Keratinocyte (primary cell): ENCODE results near the gene ETFRF1. TPM values are rescaled to one million over a fixed set of nuclear protein-coding genes. Genes with fewer than 3 reads are reported as not detected.

ENCODE experiments used
- DNase-seq: peaks from one replicate; pipeline ENCODE4 v3.0.0-alpha.2; 2011; ENCODE audit warnings: low read depth, missing footprints, low spot score
- FAIRE-seq: peaks from 2 replicates; lab custom pipeline; 2011; peaks lifted over from hg19 to GRCh38; lab: Jason Lieb, UNC
- H2AFZ ChIP-seq: 2 replicates; pipeline ENCODE4 v1.6.0; 2012; ENCODE audit warnings: low read length, control low read depth, inconsistent platforms; ENCODE audit not compliant: control insufficient read depth
- H3K27ac ChIP-seq: 2 replicates; pipeline ENCODE4 v1.5.1; 2011; ENCODE audit warnings: low read length; ENCODE audit not compliant: control insufficient read depth, insufficient read depth
- H3K27me3 ChIP-seq: 3 replicates; pipeline ENCODE4 v1.6.0; 2011; ENCODE audit warnings: low read length; ENCODE audit not compliant: control insufficient read depth, insufficient read depth; ENCODE audit errors: extremely low read depth
- H3K36me3 ChIP-seq, 2 experiments: 2 replicates in 1 of 2; 3 replicates in 1 of 2; pipeline ENCODE4 v1.5.1; 2011; ENCODE audit warnings: low read length in 2 of 2, mild to moderate bottlenecking in 1 of 2; ENCODE audit not compliant: control insufficient read depth in 2 of 2, insufficient read depth in 2 of 2; ENCODE audit errors: extremely low read depth in 1 of 2
- H3K4me1 ChIP-seq: 3 replicates; pipeline ENCODE4 v1.5.1; 2011; ENCODE audit warnings: low read length; ENCODE audit not compliant: control insufficient read depth, insufficient read depth; ENCODE audit errors: extremely low read depth
- H3K4me2 ChIP-seq: 3 replicates; pipeline ENCODE4 v1.6.0; 2011; ENCODE audit warnings: low read depth, low read length; ENCODE audit not compliant: control insufficient read depth, insufficient read depth; ENCODE audit errors: extremely low read depth
- H3K4me3 ChIP-seq, 3 experiments: fragments of 200-600 bp in 1 of 3; sonication (generic) in 1 of 3; 2 replicates in 2 of 3; 3 replicates in 1 of 3; pipeline ENCODE4 v1.5.1; 2011 to 2016; ENCODE audit warnings: low read length in 3 of 3, mild to moderate bottlenecking in 3 of 3, control low read depth in 2 of 3, inconsistent platforms in 1 of 3, low read depth in 1 of 3, mixed read lengths in 1 of 3, mixed run types in 1 of 3, moderate library complexity in 1 of 3; ENCODE audit not compliant: control insufficient read depth in 2 of 3, insufficient read depth in 2 of 3; ENCODE audit errors: extremely low read depth in 1 of 3
- H3K79me2 ChIP-seq: 2 replicates; pipeline ENCODE4 v1.6.0; 2012; ENCODE audit warnings: low read length; ENCODE audit not compliant: control insufficient read depth, insufficient read depth
- H3K9ac ChIP-seq: 3 replicates; pipeline ENCODE4 v1.6.0; 2011; ENCODE audit warnings: low read length; ENCODE audit not compliant: control insufficient read depth, insufficient read depth; ENCODE audit errors: extremely low read depth
- H3K9me1 ChIP-seq: 3 replicates; pipeline ENCODE4 v1.6.0; 2011; ENCODE audit warnings: low read length; ENCODE audit not compliant: control insufficient read depth, insufficient read depth; ENCODE audit errors: extremely low read depth
- H3K9me3 ChIP-seq: 2 replicates; pipeline ENCODE4 v1.5.1; 2012; ENCODE audit warnings: low read depth, low read length; ENCODE audit not compliant: control insufficient read depth
- H4K20me1 ChIP-seq: 3 replicates; pipeline ENCODE4 v1.6.0; 2011; ENCODE audit warnings: low read length; ENCODE audit not compliant: control insufficient read depth, insufficient read depth; ENCODE audit errors: extremely low read depth
- EZH2 ChIP-seq: IDR thresholded peaks from one replicate; pipeline ENCODE4 v1.6.1; 2012; ENCODE audit warnings: inconsistent platforms, mild to moderate bottlenecking, low read length, moderate library complexity
- dilution Hi-C: fragments of 300-500 bp; cut with MboI; formaldehyde crosslinking; loops from one replicate; pipeline ENCODE4 v1.7.0; 2020; ENCODE audit warnings: low sequenced_read_pairs; ENCODE audit not compliant: extremely low pct_ligation_motif_present
- polyA plus RNA-seq, 5 experiments: library from polyadenylated mRNA; depleted of rRNA in 3 of 5; stranded (reverse) in 3 of 5; stranded (forward) in 1 of 5; unstranded in 1 of 5; fragments of >200 nt; gene quantifications; 1 replicate in 1 of 5; 2 replicates in 3 of 5; 3 replicates in 1 of 5; pipeline versions ENCODE4 v1.2.1 to v1.2.3, GENCODE V29; 2011 to 2012; ENCODE audit warnings: missing spikeins in 2 of 5, low read depth in 1 of 5, low replicate concordance in 1 of 5
- TF ChIP-seq, protein P1 (sequence below), 3 experiments: IDR thresholded peaks in 1 of 3; conservative IDR thresholded peaks in 1 of 3; optimal IDR thresholded peaks in 1 of 3; 2 replicates in 2 of 3; 3 replicates in 1 of 3; pipeline versions ENCODE3 to v1.5.1; 2011; ENCODE audit warnings: low read length in 3 of 3, mild to moderate bottlenecking in 3 of 3, moderate library complexity in 2 of 3, control low read depth in 1 of 3, inconsistent platforms in 1 of 3; ENCODE audit not compliant: insufficient read depth in 2 of 3; ENCODE audit errors: extremely low read depth in 1 of 3

The ETFRF1 gene
- polyA plus RNA-seq, 1 donor (not counting 4 experiments of a cell fraction or from before 2014, with no cell fraction given), result 13.6 TPM

DNA sequence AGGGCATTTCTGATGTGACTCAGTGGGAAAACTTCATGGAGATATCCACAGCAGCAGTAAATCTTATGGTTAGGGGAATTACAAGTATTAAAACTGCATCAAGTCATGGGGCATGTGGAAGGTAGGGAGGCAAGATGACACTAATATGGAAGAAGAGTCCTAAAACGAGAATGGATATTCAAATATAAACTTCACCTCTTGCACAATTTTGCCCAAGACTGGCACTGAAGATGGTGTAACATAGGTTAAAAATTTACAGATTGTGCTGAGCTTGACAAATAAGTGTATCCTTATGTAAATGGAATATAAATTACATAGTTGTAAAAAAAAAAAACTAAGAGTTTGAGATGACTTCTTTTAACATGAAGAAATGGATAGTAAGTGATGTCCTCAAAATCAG, 12.8 kb downstream of the ETFRF1 start:
- H3K36me3 ChIP-seq, result peaks cover 0 to 10% of the 10 kb centered on the region in 2 experiments
- H3K9ac ChIP-seq, result no peak overlapping the region
- no peaks in the 10 kb centered on the region for H3K4me1 ChIP-seq
- H3K4me3 ChIP-seq, result no peak overlapping the region
- H3K27me3 ChIP-seq, result no peaks in the 10 kb centered on the region
- H3K9me3 ChIP-seq, result no peaks in the 10 kb centered on the region
- DNase-seq (no peak), FAIRE-seq (no peak)
- no peaks in the 10 kb centered on the region for H3K79me2 ChIP-seq
- dilution Hi-C loops, result no loop called here
- no peaks in the 10 kb centered on the region for H4K20me1 ChIP-seq
- H3K27ac ChIP-seq, result no peak overlapping the region
- H3K4me2 ChIP-seq, result no peak overlapping the region
- H3K9me1 ChIP-seq, result no peaks in the 10 kb centered on the region
- H2AFZ ChIP-seq, result no peak overlapping the region
- TF ChIP-seq EZH2, result no peak
- TF ChIP-seq, protein P1, sequence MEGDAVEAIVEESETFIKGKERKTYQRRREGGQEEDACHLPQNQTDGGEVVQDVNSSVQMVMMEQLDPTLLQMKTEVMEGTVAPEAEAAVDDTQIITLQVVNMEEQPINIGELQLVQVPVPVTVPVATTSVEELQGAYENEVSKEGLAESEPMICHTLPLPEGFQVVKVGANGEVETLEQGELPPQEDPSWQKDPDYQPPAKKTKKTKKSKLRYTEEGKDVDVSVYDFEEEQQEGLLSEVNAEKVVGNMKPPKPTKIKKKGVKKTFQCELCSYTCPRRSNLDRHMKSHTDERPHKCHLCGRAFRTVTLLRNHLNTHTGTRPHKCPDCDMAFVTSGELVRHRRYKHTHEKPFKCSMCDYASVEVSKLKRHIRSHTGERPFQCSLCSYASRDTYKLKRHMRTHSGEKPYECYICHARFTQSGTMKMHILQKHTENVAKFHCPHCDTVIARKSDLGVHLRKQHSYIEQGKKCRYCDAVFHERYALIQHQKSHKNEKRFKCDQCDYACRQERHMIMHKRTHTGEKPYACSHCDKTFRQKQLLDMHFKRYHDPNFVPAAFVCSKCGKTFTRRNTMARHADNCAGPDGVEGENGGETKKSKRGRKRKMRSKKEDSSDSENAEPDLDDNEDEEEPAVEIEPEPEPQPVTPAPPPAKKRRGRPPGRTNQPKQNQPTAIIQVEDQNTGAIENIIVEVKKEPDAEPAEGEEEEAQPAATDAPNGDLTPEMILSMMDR (optimal IDR thresholded peaks at IDR 0.05 in 1 of 3, IDR thresholded peaks at IDR 0.05 in 1 of 3, conservative IDR thresholded peaks at IDR 0.05 in 1 of 3; ENCODE audit: extremely low read depth in 1 of 3, insufficient read depth in 2 of 3, low read length in 3 of 3), result no peak

DNA sequence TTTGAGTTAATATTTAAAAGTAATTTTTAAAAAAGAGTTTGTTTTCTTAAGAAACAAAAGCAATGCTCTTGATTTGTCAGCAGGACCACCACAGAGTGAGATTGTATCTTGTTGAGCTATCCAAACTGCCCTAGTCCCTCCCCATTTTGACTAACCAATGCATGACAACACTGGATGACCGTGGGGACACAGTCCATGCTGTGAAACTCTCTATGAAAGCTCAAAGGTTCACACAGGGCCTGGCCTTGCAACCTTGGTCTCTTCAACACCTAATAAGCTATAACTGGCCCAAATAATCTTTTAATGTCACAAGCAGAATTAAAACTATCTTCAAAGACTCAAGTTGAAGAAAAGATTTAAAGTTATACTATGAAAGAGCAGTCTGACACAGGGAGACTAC, 13.5 kb downstream of the ETFRF1 start:
- H3K9me1 ChIP-seq, result no peaks in the 10 kb centered on the region
- H3K4me1 ChIP-seq, result no peaks in the 10 kb centered on the region
- no peak overlapping the region for H3K4me3 ChIP-seq
- H3K4me2 ChIP-seq, result no peak overlapping the region
- DNase-seq, result no peak
- no peaks in the 10 kb centered on the region for H4K20me1 ChIP-seq
- dilution Hi-C loops, result no loop called here
- H3K27ac ChIP-seq, result no peak overlapping the region
- no peaks in the 10 kb centered on the region for H3K27me3 ChIP-seq
- no peak for TF ChIP-seq EZH2
- TF ChIP-seq, protein P1 (optimal IDR thresholded peaks at IDR 0.05 in 1 of 3, IDR thresholded peaks at IDR 0.05 in 1 of 3, conservative IDR thresholded peaks at IDR 0.05 in 1 of 3; ENCODE audit: extremely low read depth in 1 of 3, insufficient read depth in 2 of 3, low read length in 3 of 3), result no peak
- no peak for FAIRE-seq
- H3K79me2 ChIP-seq, result no peaks in the 10 kb centered on the region
- H3K9ac ChIP-seq, result no peak overlapping the region
- peaks cover 0 to 10% of the 10 kb centered on the region in 2 experiments for H3K36me3 ChIP-seq
- no peak overlapping the region for H2AFZ ChIP-seq
- H3K9me3 ChIP-seq, result no peaks in the 10 kb centered on the region
